Measurements from ENCODE around the gene IGSF1. TPM values are rescaled to one million over a fixed set of nuclear protein-coding genes. Genes with fewer than 3 reads are reported as not detected.

The IGSF1 gene, protein sequence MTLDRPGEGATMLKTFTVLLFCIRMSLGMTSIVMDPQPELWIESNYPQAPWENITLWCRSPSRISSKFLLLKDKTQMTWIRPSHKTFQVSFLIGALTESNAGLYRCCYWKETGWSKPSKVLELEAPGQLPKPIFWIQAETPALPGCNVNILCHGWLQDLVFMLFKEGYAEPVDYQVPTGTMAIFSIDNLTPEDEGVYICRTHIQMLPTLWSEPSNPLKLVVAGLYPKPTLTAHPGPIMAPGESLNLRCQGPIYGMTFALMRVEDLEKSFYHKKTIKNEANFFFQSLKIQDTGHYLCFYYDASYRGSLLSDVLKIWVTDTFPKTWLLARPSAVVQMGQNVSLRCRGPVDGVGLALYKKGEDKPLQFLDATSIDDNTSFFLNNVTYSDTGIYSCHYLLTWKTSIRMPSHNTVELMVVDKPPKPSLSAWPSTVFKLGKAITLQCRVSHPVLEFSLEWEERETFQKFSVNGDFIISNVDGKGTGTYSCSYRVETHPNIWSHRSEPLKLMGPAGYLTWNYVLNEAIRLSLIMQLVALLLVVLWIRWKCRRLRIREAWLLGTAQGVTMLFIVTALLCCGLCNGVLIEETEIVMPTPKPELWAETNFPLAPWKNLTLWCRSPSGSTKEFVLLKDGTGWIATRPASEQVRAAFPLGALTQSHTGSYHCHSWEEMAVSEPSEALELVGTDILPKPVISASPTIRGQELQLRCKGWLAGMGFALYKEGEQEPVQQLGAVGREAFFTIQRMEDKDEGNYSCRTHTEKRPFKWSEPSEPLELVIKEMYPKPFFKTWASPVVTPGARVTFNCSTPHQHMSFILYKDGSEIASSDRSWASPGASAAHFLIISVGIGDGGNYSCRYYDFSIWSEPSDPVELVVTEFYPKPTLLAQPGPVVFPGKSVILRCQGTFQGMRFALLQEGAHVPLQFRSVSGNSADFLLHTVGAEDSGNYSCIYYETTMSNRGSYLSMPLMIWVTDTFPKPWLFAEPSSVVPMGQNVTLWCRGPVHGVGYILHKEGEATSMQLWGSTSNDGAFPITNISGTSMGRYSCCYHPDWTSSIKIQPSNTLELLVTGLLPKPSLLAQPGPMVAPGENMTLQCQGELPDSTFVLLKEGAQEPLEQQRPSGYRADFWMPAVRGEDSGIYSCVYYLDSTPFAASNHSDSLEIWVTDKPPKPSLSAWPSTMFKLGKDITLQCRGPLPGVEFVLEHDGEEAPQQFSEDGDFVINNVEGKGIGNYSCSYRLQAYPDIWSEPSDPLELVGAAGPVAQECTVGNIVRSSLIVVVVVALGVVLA (N-terminal part only)
- not detected for total RNA-seq

DNA sequence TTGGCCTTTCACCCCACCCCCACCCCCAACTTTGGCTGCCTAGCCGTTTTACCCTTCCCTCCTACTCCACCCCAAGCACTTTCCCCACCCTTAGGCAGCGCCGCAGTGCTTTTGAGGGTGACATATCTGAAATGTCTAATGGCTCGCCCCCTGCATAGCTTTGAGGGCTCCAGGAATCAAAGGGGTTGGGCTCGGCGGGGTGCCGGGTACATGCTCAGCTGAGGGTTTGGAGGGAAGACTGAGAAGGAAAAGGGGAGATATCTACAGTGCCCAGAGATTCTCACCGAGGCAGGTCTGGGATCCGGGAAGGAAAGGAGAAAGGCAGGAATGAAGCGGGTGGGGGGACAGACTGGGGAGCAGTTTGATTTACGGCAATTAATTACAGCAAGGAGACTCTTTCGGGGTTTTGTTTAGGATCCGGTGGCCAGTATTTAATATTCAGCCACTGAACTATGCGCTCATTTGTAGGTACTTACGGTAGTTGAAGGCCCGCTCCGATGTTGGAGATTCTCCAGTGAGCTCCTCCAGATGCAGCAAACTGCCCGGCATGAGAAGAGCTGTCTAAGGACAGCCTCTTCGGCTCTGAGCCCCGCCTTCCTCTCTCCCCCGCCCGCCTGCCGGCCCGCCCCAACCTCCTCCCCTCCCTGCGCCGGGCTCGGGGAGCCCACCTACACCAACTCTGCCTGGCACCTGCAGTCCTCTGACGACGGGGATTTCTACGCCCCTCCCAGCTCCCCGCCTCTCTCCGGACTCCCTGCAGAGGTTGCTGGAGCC, at the start of gene IGSF1:
Gene IGSF1, minus strand, starts transcription at position 569 of the 774 bp plus-strand sequence. CDS start 2,632 bp downstream, outside the sequence.
- no peak for DNase-seq
- H3K36me3 Mint-ChIP-seq (ENCODE audit: insufficient read depth), result no peaks in the 10 kb centered on the region
- H3K4me3 Mint-ChIP-seq, result no peak within 1 kb of the TSS
- no peaks in the 10 kb centered on the region for H3K9me3 Mint-ChIP-seq
- peaks cover 12% of the 10 kb centered on the region for H3K27me3 Mint-ChIP-seq (ENCODE audit: low read depth)
- H3K4me1 Mint-ChIP-seq (ENCODE audit: low read depth), result no peaks in the 10 kb centered on the region
- ATAC-seq, result no peak

DNA sequence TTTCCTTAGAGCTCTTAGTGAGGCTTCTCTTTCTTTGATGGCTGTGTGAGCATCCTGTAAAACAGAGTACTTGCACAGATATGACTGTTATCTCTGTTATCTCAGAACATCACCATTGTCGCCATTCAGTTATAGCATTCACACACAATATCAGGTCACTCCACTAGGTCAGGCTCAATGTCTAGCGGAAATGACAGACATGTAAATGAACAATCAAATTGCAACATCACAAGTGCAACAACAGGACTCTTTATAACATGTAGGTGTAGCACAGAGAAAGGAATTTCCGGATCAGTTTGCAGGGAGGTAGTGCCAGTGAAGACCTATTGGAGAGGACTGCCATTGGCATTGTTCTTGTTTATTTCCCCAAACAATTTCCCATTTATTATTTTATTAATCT, 43.2 kb upstream of the IGSF1 start:
- Mint-ChIP-seq H3K4me1 (ENCODE audit: low read depth) (no peaks in the 10 kb centered on the region), H3K9me3 (no peaks in the 10 kb centered on the region), H3K4me3 (no peak overlapping the region), H3K36me3 (ENCODE audit: insufficient read depth) (no peaks in the 10 kb centered on the region), H3K27me3 (ENCODE audit: low read depth) (no peaks in the 10 kb centered on the region)
- DNase-seq, result no peak
- ATAC-seq, result no peak

DNA sequence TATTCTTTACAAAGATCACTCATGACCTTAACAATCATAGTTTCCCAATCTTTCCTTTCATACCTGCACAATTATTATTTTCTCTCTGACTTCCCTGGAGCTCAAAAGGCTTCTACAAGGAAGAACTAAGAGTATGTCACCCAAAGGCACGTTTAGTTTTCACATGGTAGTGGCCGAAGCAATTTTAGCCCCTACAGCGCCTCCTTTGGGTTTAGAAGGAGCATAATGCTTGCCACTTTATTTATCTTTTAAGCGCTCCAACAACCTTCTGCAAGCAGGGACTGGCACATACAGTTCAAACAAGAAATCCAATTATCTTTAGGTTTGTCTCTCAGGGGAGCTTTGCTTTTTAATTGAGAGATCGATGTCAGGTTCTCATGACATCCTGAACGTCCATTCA, 42.0 kb upstream of the IGSF1 start:
- Mint-ChIP-seq H3K4me1 (ENCODE audit: low read depth) (no peaks in the 10 kb centered on the region), H3K27me3 (ENCODE audit: low read depth) (no peaks in the 10 kb centered on the region), H3K9me3 (no peaks in the 10 kb centered on the region), H3K36me3 (ENCODE audit: insufficient read depth) (no peaks in the 10 kb centered on the region), H3K4me3 (no peak overlapping the region)
- ATAC-seq, result no peak
- no peak for DNase-seq

DNA sequence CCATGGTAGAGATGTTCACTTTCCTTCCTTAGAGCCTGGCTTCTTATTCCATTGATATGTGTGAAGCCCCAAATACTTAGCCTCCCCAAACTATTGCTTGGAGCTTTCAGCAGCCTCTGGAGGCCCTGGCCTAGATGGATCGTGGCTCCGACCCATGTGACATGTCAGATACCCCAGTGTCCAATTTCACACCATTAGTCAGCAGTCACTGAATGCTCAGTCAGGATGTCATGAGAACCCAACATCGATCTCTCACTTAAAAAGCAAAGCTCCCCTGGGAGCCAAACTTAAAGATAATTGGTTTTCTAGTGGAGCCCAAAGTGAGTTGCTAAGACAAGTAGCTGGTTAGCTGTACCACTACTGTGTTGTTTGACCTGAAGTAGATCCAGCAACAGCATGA, 41.6 kb upstream of the IGSF1 start:
- no peak for ATAC-seq
- DNase-seq, result no peak
- Mint-ChIP-seq H3K27me3 (ENCODE audit: low read depth) (no peaks in the 10 kb centered on the region), H3K4me3 (no peak overlapping the region), H3K4me1 (ENCODE audit: low read depth) (no peaks in the 10 kb centered on the region), H3K36me3 (ENCODE audit: insufficient read depth) (no peaks in the 10 kb centered on the region), H3K9me3 (no peaks in the 10 kb centered on the region)

DNA sequence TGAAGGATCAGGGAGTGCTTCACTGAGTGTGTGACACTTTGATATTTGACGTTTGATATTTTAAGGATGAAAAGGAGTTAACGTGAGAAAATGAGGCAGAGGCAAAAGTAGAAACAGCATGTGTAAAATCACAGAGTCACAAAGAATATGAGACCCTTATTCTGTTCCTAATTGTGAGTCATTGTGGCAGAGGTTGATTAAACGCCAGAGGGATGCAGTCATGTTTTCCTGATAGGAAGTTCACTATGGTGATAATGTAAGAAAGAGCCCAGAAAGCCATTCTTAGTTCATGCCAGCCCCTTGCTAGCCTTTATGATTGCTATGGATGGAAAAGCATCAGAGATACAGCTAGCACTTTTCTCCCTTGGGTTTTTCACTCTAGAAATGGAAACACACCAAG, 33.5 kb upstream of the IGSF1 start:
- H3K27me3 Mint-ChIP-seq (ENCODE audit: low read depth), result peaks cover 4% of the 10 kb centered on the region
- no peaks in the 10 kb centered on the region for H3K9me3 Mint-ChIP-seq
- DNase-seq, result no peak
- no peak for ATAC-seq
- no peaks in the 10 kb centered on the region for H3K4me1 Mint-ChIP-seq (ENCODE audit: low read depth)
- no peaks in the 10 kb centered on the region for H3K36me3 Mint-ChIP-seq (ENCODE audit: insufficient read depth)
- no peak overlapping the region for H3K4me3 Mint-ChIP-seq

DNA sequence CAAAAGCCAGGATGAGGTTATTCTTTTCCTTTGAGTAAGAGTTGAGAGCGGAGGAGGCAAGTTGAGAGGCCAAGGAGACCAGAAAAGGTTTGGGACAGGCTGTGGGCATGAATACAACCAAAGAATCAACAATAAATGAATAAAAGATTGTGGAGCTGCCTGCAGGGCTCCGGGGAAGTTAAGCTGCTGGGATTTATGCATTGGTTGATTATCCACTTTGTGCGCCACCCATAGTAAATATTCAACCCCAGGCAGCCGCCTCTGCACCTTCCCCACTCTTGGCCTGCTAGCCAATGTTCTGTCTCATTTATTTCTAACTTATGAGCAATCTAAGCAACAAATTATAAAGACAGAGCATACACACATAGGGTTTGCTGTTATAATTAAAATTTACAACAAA, 28.2 kb upstream of the IGSF1 start:
- H3K36me3 Mint-ChIP-seq (ENCODE audit: insufficient read depth), result no peaks in the 10 kb centered on the region
- no peaks in the 10 kb centered on the region for H3K9me3 Mint-ChIP-seq
- H3K27me3 Mint-ChIP-seq (ENCODE audit: low read depth), result peaks cover 2% of the 10 kb centered on the region
- no peak for ATAC-seq
- DNase-seq, result no peak
- no peak overlapping the region for H3K4me3 Mint-ChIP-seq
- H3K4me1 Mint-ChIP-seq (ENCODE audit: low read depth), result no peaks in the 10 kb centered on the region

DNA sequence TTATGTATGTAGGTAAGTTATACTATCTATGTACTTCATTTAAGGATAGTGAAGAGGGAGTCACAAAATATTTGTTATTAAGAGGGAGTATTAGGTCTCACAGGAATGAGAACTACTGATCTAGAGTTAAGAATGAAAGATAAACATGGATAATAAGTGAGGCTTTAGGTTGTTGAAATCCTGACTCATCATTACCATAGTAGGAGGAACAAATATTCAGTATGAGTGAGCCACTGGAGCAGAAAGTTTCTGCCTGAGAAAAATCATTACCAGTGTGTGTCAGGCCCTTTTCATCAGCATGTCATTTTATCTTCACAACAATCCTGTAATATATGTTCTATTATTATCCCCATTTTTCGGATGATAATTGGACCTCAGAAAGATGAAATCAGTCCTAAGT, 27.2 kb upstream of the IGSF1 start:
- H3K36me3 Mint-ChIP-seq (ENCODE audit: insufficient read depth), result no peaks in the 10 kb centered on the region
- no peaks in the 10 kb centered on the region for H3K4me1 Mint-ChIP-seq (ENCODE audit: low read depth)
- DNase-seq (no peak), ATAC-seq (no peak)
- H3K4me3 Mint-ChIP-seq, result no peak overlapping the region
- H3K27me3 Mint-ChIP-seq (ENCODE audit: low read depth), result peaks cover 2% of the 10 kb centered on the region
- no peaks in the 10 kb centered on the region for H3K9me3 Mint-ChIP-seq

DNA sequence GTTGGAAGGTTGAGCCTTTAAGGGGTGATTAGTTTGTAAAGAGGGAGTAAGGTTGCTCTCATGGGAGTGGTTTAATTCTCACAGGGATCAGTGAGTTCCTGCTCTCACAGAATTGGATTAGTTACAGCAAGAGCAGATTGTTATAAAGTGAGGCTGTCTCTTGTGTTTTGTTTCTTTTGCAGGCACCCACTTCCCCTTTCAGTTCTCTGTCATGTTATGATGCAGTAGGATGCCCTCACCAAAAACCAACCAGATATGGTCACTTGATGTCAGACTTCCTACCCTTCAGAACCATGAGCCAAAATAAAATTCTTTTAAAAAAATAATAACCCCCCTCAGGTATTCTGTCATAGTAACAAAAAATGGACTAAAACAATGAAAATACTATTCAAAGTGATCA, 19.9 kb upstream of the IGSF1 start:
- no peak for ATAC-seq
- Mint-ChIP-seq H3K4me1 (ENCODE audit: low read depth) (no peaks in the 10 kb centered on the region), H3K9me3 (no peaks in the 10 kb centered on the region), H3K36me3 (ENCODE audit: insufficient read depth) (no peaks in the 10 kb centered on the region), H3K27me3 (ENCODE audit: low read depth) (peaks cover 2% of the 10 kb centered on the region), H3K4me3 (no peak overlapping the region)
- DNase-seq, result no peak

DNA sequence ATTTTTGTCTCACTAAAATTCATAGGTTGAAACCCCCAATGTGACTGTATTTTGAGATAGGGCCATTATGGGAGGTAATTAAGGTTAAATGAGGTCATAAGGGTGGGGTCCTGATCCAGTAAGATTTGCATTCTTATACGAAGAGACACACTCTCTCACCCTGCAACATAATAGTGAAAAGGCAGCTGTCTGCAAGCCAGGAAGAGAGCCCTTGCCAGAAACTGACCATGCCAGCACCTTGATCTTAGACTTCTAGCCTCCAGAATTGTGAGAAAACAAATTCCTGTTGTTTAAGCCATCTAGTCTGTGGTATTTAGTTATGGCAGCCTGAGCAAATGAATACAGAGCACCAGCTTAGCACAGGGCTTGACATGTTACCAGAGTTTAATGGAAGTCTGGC, 17.5 kb upstream of the IGSF1 start:
- ATAC-seq, result no peak
- H3K36me3 Mint-ChIP-seq (ENCODE audit: insufficient read depth), result no peaks in the 10 kb centered on the region
- no peaks in the 10 kb centered on the region for H3K9me3 Mint-ChIP-seq
- H3K4me3 Mint-ChIP-seq, result no peak overlapping the region
- H3K27me3 Mint-ChIP-seq (ENCODE audit: low read depth), result peaks cover 2% of the 10 kb centered on the region
- no peaks in the 10 kb centered on the region for H3K4me1 Mint-ChIP-seq (ENCODE audit: low read depth)
- DNase-seq, result no peak

DNA sequence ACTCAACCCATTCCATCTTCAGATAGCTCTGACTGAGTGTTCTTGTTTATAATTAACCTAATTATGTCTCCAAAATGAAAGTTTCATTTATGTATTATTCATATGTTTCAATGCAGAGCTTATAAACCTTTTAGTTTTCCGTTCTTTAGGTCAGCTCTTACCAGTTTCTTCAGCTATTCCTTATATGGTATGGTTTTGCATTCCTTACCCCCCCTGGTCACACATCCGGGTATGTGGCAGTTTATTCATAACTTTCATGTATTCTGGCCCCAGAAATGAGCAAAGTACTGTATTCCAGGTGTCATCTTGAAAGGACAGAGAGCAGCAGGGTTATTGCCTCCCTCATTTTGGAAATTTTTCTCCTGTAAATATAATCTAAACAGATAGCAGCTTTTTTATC, 16.8 kb upstream of the IGSF1 start:
- H3K36me3 Mint-ChIP-seq (ENCODE audit: insufficient read depth), result no peaks in the 10 kb centered on the region
- H3K4me1 Mint-ChIP-seq (ENCODE audit: low read depth), result no peaks in the 10 kb centered on the region
- DNase-seq, result no peak
- no peaks in the 10 kb centered on the region for H3K9me3 Mint-ChIP-seq
- H3K27me3 Mint-ChIP-seq (ENCODE audit: low read depth), result peaks cover 2% of the 10 kb centered on the region
- ATAC-seq, result no peak
- no peak overlapping the region for H3K4me3 Mint-ChIP-seq

DNA sequence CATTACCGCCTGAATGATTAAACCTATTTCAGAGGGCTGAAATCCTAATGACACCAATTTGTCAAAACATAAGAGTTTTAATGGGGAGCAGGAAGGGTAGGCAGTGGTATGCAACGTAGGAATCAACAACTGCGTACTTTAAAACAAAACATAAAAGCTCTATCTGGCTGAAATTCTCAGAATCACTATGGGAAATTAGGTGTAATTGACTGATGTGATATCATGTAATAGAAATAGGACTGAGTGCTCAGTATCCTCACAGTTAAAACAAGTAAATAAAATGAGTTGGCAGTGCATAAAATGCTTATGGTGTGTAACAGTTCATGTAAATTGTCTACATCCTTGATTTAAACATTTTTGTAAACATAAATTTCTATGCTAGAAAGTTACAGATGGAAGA, 13.6 kb upstream of the IGSF1 start:
- peaks cover 4% of the 10 kb centered on the region for H3K27me3 Mint-ChIP-seq (ENCODE audit: low read depth)
- no peaks in the 10 kb centered on the region for H3K36me3 Mint-ChIP-seq (ENCODE audit: insufficient read depth)
- no peak overlapping the region for H3K4me3 Mint-ChIP-seq
- DNase-seq, result no peak
- H3K4me1 Mint-ChIP-seq (ENCODE audit: low read depth), result no peaks in the 10 kb centered on the region
- no peak for ATAC-seq
- no peaks in the 10 kb centered on the region for H3K9me3 Mint-ChIP-seq

DNA sequence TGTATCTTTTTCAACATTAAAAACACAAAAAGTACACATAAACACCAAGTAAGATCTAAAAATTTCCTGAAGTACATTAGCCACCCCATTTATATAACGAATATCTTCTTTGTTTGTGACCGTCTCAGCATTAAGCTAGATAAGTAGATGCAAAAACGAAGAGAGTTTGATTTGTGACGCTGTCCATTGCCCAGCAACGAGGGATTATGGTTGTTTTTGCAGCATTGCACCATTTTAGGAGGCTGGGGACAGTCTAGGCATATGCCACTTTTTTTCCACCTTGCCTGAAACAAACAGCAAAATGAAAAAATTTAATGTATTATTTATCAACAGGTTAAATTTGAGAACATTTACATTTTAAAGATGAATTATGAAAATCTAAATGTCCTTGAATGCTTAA, 12.0 kb upstream of the IGSF1 start:
- Mint-ChIP-seq H3K27me3 (ENCODE audit: low read depth) (peaks cover 4% of the 10 kb centered on the region), H3K4me1 (ENCODE audit: low read depth) (no peaks in the 10 kb centered on the region), H3K4me3 (no peak overlapping the region), H3K9me3 (no peaks in the 10 kb centered on the region), H3K36me3 (ENCODE audit: insufficient read depth) (no peaks in the 10 kb centered on the region)
- no peak for DNase-seq
- ATAC-seq, result no peak

DNA sequence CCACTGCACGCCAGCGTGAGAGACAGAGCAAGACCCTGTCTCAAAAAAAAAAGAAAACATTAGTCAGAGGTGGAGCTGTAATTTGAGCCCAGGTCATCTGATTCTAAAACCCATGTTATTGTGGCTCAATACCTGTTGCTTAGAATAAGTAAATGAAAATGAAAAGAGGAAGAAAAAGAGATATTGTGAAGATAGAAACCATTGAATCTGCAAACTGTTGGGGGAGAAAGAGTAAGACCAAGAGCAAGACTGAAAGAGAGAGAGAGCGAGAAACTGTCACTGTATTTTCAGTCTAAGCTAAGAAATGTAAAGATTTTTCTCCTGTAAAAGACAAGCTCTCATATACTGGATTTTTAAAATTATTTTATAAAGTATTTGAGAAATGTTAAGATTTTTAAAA, 9.7 kb upstream of the IGSF1 start:
- Mint-ChIP-seq H3K4me3 (no peak overlapping the region), H3K9me3 (no peaks in the 10 kb centered on the region), H3K27me3 (ENCODE audit: low read depth) (peaks cover 4% of the 10 kb centered on the region), H3K36me3 (ENCODE audit: insufficient read depth) (no peaks in the 10 kb centered on the region), H3K4me1 (ENCODE audit: low read depth) (no peaks in the 10 kb centered on the region)
- DNase-seq, result no peak
- ATAC-seq, result no peak

DNA sequence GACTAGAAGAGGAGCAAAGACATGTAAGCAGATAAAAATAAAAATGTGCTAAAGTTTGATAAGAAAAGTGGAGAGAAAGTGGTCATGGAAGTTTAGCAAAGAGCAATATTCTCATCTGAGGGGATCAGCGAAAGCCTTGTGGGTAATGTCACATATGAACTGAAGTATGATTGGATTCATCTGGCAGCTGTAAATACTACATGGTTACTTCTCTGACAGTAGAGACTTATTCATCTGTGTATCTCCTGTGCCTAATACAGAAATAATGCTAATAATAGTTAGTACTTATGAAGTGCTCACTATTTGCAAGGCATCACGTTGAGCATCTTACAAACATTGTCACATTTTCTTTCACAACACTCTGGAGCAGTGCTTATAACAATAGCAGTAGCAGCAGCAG, 8.9 kb upstream of the IGSF1 start:
- ATAC-seq (no peak), DNase-seq (no peak)
- Mint-ChIP-seq H3K4me1 (ENCODE audit: low read depth) (no peaks in the 10 kb centered on the region), H3K4me3 (no peak overlapping the region), H3K9me3 (no peaks in the 10 kb centered on the region), H3K27me3 (ENCODE audit: low read depth) (peaks cover 4% of the 10 kb centered on the region), H3K36me3 (ENCODE audit: insufficient read depth) (no peaks in the 10 kb centered on the region)
